SU-DHL-6 (cell line): ENCODE results near the gene RRP12.

Experiments used
- H2AFZ ChIP-seq: fragments of 200-600 bp; sonication (generic); 2 replicates; pipeline ENCODE4 v1.6.1; 2014; ENCODE audit warnings: low read depth, mild to moderate bottlenecking, moderate library complexity, mixed read lengths, antibody characterized with exemption, low read length; ENCODE audit not compliant: severe bottlenecking
- H3F3A ChIP-seq: fragments of 200-600 bp; shearing (Covaris generic); 2 replicates; pipeline ENCODE4 v1.6.0; 2016; ENCODE audit warnings: antibody characterized with exemption, mild to moderate bottlenecking; ENCODE audit not compliant: insufficient read depth
- H3K27ac ChIP-seq: fragments of 200-600 bp; sonication (generic); 2 replicates; pipeline ENCODE4 v1.5.1; 2016; ENCODE audit warnings: low read depth, mild to moderate bottlenecking, low read length, moderate library complexity, mixed read lengths
- H3K27me3 ChIP-seq: fragments of 200-600 bp; sonication (generic), shearing (Covaris generic); 2 replicates; pipeline ENCODE4 v1.6.0; 2014; ENCODE audit warnings: mild to moderate bottlenecking, low read length
- H3K36me3 ChIP-seq: fragments of 200-600 bp; sonication (generic); 2 replicates; pipeline ENCODE4 v1.6.1; 2014; ENCODE audit warnings: mild to moderate bottlenecking, low read length, mixed read lengths
- H3K4me2 ChIP-seq: fragments of 300-600, 200-600 bp; shearing (Covaris generic), sonication (generic); 2 replicates; pipeline ENCODE4 v1.6.0; 2014; ENCODE audit warnings: low read length, low read depth, mild to moderate bottlenecking; ENCODE audit not compliant: poor library complexity, severe bottlenecking
- H3K4me3 ChIP-seq: fragments of 200-600 bp; sonication (generic); 2 replicates; pipeline ENCODE4 v1.5.1; 2014; ENCODE audit warnings: antibody characterized with exemption, low read length, mild to moderate bottlenecking, mixed read lengths; ENCODE audit not compliant: insufficient read depth, poor library complexity, severe bottlenecking
- H3K79me2 ChIP-seq: fragments of 200-600 bp; sonication (generic); 2 replicates; pipeline ENCODE4 v1.6.1; 2014; ENCODE audit warnings: mild to moderate bottlenecking, low read length, moderate library complexity; ENCODE audit not compliant: insufficient read depth
- H3K9ac ChIP-seq: fragments of 200-600 bp; sonication (generic); 2 replicates; pipeline ENCODE4 v1.7.0; 2014; ENCODE audit warnings: mild to moderate bottlenecking, low read length
- H3K9me2 ChIP-seq: fragments of 200-600 bp; sonication (generic); replicated peaks from 2 replicates; pipeline ENCODE4 v1.6.1; 2014; ENCODE audit warnings: low read length; ENCODE audit not compliant: insufficient read depth
- H3K9me3 ChIP-seq: fragments of 200-600 bp; sonication (generic); 2 replicates; pipeline ENCODE4 v1.6.1; 2014; ENCODE audit warnings: low read length, mixed read lengths; ENCODE audit not compliant: insufficient read depth
- H4K20me1 ChIP-seq: fragments of 200-600 bp; sonication (generic); 2 replicates; pipeline ENCODE4 v1.6.1; 2014; ENCODE audit warnings: low read depth, mild to moderate bottlenecking, antibody characterized with exemption, low read length, moderate library complexity, mixed read lengths
- EZH2phosphoT487 ChIP-seq: fragments of 200-600 bp; sonication (generic), shearing (Covaris generic); conservative IDR thresholded peaks from 2 replicates; pipeline ENCODE4 v1.6.1; 2018; ENCODE audit warnings: mild to moderate bottlenecking, antibody characterized with exemption, low read length, moderate library complexity, mixed read lengths
- TF ChIP-seq, protein P1 (sequence below): fragments of 200-600 bp; sonication (generic); IDR thresholded peaks from one replicate; pipeline ENCODE4 v1.5.1; 2017; ENCODE audit warnings: antibody characterized with exemption, mild to moderate bottlenecking, low read length, moderate library complexity; ENCODE audit not compliant: insufficient read depth, poor library complexity, severe bottlenecking

The RRP12 gene

DNA sequence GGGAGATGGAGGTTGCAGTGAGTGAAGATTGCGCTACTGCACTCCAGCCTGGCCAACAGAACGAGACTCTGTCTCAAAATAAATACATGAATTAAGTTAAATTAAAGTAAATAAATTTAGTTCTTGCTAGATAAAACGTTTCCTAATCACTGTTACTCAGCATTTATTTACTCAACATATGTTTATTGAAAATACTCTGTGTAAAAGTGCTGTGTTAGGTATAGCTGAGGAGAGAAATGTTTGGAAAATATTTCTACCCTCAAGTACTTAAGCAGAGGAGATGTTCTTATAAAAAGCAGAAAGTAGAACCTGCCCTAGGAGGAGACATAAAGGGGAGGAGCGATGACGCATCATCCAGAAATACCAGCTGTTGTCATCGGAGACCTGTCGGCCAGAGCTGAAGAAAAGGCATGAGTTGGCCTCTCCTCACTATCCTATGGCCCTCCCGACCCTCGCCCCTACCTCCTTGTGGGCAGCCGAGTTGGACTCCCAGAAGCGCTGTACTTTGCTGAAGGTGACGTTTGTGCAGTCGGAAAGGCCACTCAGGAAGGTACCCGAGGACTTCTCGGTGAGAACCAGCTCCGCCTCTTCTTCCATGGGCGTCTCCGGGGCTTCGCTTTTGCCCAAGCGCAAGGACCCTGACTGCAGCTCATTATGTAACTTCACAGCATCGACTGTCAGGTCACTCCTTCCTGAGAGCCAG lies 1.1 kb downstream of the RRP12 start:
- Histone ChIP-seq H3K9me3 (no peaks in the 10 kb centered on the region), H3K79me2 (peaks cover 17% of the 10 kb centered on the region; the same call in 1 of the 2 replicates), H3K36me3 (peaks cover 4% of the 10 kb centered on the region; the same call in 1 of the 2 replicates), H3F3A (no peaks in the 10 kb centered on the region), H4K20me1 (no peaks in the 10 kb centered on the region), H3K27me3 (no peaks in the 10 kb centered on the region), H3K4me3 (peak overlapping the region; percentile 90), H3K27ac (no peak overlapping the region), H3K9ac (peak overlapping the region; percentile 65), H3K9me2 (no peaks in the 10 kb centered on the region), H3K4me2 (peak overlapping the region; percentile 93), H2AFZ (peak overlapping the region; percentile 77)
- TF ChIP-seq EZH2phosphoT487 = no peak

DNA sequence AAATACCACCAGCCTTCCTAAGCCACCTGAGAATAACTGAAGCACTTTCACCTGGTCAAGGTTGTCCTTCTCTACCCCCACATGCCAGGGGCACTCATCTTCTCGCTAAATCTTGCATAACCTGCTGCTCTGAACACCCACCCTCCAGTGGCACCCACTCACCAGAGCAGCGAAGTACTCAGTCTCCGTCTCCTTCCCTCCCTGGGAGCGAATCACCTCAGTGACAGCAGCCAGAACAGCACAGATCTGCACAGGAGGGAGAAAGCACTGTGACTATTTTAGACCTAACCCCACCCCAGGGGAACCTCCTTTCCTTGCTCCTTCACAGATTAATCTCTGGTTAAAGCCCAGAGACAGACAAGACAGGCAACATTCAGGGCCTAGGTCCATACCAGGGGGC lies 5.1 kb downstream of the RRP12 start:
- Histone ChIP-seq H2AFZ (no peak overlapping the region), H3K9me3 (no peaks in the 10 kb centered on the region), H3F3A (no peaks in the 10 kb centered on the region), H3K4me2 (no peak overlapping the region), H3K9me2 (no peaks in the 10 kb centered on the region), H4K20me1 (no peaks in the 10 kb centered on the region), H3K27me3 (no peaks in the 10 kb centered on the region), H3K36me3 (peaks cover 7% of the 10 kb centered on the region; the same call in 1 of the 2 replicates), H3K4me3 (no peak overlapping the region), H3K79me2 (peaks cover 17% of the 10 kb centered on the region; the same call in 1 of the 2 replicates), H3K27ac (no peak overlapping the region), H3K9ac (no peak overlapping the region)
- TF ChIP-seq, protein P1, sequence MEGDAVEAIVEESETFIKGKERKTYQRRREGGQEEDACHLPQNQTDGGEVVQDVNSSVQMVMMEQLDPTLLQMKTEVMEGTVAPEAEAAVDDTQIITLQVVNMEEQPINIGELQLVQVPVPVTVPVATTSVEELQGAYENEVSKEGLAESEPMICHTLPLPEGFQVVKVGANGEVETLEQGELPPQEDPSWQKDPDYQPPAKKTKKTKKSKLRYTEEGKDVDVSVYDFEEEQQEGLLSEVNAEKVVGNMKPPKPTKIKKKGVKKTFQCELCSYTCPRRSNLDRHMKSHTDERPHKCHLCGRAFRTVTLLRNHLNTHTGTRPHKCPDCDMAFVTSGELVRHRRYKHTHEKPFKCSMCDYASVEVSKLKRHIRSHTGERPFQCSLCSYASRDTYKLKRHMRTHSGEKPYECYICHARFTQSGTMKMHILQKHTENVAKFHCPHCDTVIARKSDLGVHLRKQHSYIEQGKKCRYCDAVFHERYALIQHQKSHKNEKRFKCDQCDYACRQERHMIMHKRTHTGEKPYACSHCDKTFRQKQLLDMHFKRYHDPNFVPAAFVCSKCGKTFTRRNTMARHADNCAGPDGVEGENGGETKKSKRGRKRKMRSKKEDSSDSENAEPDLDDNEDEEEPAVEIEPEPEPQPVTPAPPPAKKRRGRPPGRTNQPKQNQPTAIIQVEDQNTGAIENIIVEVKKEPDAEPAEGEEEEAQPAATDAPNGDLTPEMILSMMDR = no peak
- TF ChIP-seq EZH2phosphoT487 = no peak

DNA sequence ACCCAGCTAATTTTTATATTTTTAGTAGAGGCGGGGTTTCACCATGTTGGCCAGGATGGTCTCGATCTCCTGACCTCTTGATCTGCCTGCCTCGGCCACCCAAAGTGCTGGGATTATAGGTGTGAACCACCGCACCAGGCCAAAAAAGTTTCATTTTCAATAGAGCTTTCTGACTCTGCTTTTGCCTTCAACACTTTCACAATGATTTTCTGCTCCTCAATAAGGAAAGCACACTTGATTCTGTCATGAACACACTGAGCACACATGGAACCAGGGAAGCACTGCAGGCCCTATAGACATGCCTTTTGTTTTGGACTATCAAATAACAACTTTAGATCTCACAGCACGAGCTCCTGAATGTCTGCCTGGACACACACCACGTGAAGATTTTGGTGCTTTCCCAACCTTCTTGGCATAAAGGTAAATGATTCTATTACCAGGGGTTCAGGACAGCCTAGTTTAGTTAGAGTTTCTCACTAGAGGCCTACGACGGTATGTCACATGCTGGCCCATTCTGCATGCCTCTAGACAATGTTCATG lies 8.0 kb downstream of the RRP12 start:
- H3K9ac ChIP-seq = no peak overlapping the region
- H3K79me2 ChIP-seq = no peaks in the 10 kb centered on the region
- no peak overlapping the region for H3K4me2 ChIP-seq
- no peak overlapping the region for H2AFZ ChIP-seq
- no peak overlapping the region for H3K27ac ChIP-seq
- no peak overlapping the region for H3K4me3 ChIP-seq
- H3K9me3 ChIP-seq = no peaks in the 10 kb centered on the region
- H4K20me1 ChIP-seq = no peaks in the 10 kb centered on the region
- no peaks in the 10 kb centered on the region for H3K9me2 ChIP-seq
- H3F3A ChIP-seq = no peaks in the 10 kb centered on the region
- TF ChIP-seq, protein P1 = no peak
- no peak for TF ChIP-seq EZH2phosphoT487
- H3K27me3 ChIP-seq = no peaks in the 10 kb centered on the region
- H3K36me3 ChIP-seq = peaks cover 7% of the 10 kb centered on the region; the same call in 1 of the 2 replicates

DNA sequence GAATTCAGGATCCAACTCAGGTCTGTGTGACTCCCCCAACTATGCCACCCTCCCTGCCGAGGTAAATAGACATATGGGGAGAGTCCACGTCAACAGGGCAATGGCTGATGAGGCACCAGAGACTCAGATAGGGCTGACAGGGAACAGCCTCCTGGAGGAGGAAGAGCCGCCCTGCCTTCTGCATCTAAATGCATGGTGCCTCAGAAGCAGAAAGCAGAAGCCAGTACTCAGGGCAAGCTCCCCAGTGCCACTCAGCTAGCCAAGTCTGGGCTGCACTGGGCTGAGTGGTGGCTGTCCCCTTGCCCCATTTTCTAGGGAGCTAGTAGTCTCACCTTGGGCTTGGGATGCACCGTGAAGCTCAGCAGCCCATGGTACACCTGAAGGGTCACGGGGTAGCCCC lies 11.0 kb downstream of the RRP12 start:
- H3K9ac ChIP-seq = no peak overlapping the region
- no peaks in the 10 kb centered on the region for H3K9me2 ChIP-seq
- no peak overlapping the region for H3K4me2 ChIP-seq
- H3K79me2 ChIP-seq = no peaks in the 10 kb centered on the region
- H3K4me3 ChIP-seq = no peak overlapping the region
- H3K27me3 ChIP-seq = no peaks in the 10 kb centered on the region
- no peak for TF ChIP-seq EZH2phosphoT487
- TF ChIP-seq, protein P1 = no peak
- H3F3A ChIP-seq = no peaks in the 10 kb centered on the region
- no peaks in the 10 kb centered on the region for H3K9me3 ChIP-seq
- H3K36me3 ChIP-seq = 0 out of 2 replicates have a peak, but pooled peaks cover 3% of the 10 kb centered on the region
- no peak overlapping the region for H2AFZ ChIP-seq
- no peaks in the 10 kb centered on the region for H4K20me1 ChIP-seq
- H3K27ac ChIP-seq = no peak overlapping the region
